Fibroblast of lung (primary cell): ENCODE results near the gene TM7SF2. TPM values are rescaled to one million over a fixed set of nuclear protein-coding genes. Genes with fewer than 3 reads are reported as not detected.
"Not testable (repeated sequence)": the region's sequence is repeated elsewhere in the genome, so short reads cannot be mapped to it uniquely, and the experiment has no call there.

Experiments used
- DNase-seq, 2 donors: peaks; one replicate each; pipeline versions ENCODE4 v3.0.0 to v3.0.0-alpha.2; 2010; ENCODE audit warnings: low read depth in 2 of 2
- H2AFZ ChIP-seq: 2 replicates; pipeline ENCODE4 v1.5.1; 2012; ENCODE audit warnings: low read length, control low read depth, inconsistent platforms
- H3K27ac ChIP-seq: 2 replicates; pipeline ENCODE4 v1.5.1; 2011; ENCODE audit warnings: low read length, control low read depth; ENCODE audit not compliant: insufficient read depth
- H3K27me3 ChIP-seq: 2 replicates; pipeline ENCODE4 v1.5.1; 2011; ENCODE audit warnings: mild to moderate bottlenecking, low read length; ENCODE audit not compliant: control insufficient read depth, insufficient read depth
- H3K36me3 ChIP-seq: 2 replicates; pipeline ENCODE4 v1.5.1; 2011; ENCODE audit warnings: low read length; ENCODE audit not compliant: control insufficient read depth, insufficient read depth
- H3K4me1 ChIP-seq: 2 replicates; pipeline ENCODE4 v1.5.1; 2011; ENCODE audit warnings: low read length; ENCODE audit not compliant: control insufficient read depth, insufficient read depth; ENCODE audit errors: extremely low read depth
- H3K4me2 ChIP-seq: 2 replicates; pipeline ENCODE4 v1.5.1; 2011; ENCODE audit warnings: low read length, control low read depth; ENCODE audit not compliant: insufficient read depth; ENCODE audit errors: extremely low read depth
- H3K4me3 ChIP-seq, 4 experiments: fragments of 200-600 bp in 1 of 4; sonication (generic) in 1 of 4; replicated peaks in 1 of 4; 2 replicates each; pipeline ENCODE4 v1.5.1; 2011 to 2016; ENCODE audit warnings: low read length in 4 of 4, low read depth in 3 of 4, mild to moderate bottlenecking in 3 of 4, control low read depth in 2 of 4, inconsistent platforms in 1 of 4, mixed read lengths in 1 of 4; ENCODE audit not compliant: insufficient read depth in 1 of 4; ENCODE audit errors: control extremely low read depth in 1 of 4
- H3K79me2 ChIP-seq: 2 replicates; pipeline ENCODE4 v1.5.1; 2012; ENCODE audit warnings: mild to moderate bottlenecking, low read length, inconsistent platforms; ENCODE audit not compliant: control insufficient read depth, insufficient read depth
- H3K9ac ChIP-seq: 2 replicates; pipeline ENCODE4 v1.5.1; 2011; ENCODE audit warnings: mild to moderate bottlenecking, low read length, control low read depth; ENCODE audit not compliant: insufficient read depth
- H3K9me3 ChIP-seq: 2 replicates; pipeline ENCODE4 v1.5.1; 2012; ENCODE audit warnings: low read depth, low read length; ENCODE audit not compliant: control insufficient read depth, insufficient read depth
- H4K20me1 ChIP-seq: 2 replicates; pipeline ENCODE4 v1.5.1; 2011; ENCODE audit warnings: low read length; ENCODE audit not compliant: control insufficient read depth, insufficient read depth; ENCODE audit errors: extremely low read depth
- EZH2 ChIP-seq: IDR thresholded peaks from 2 replicates; pipeline ENCODE4 v1.5.1; 2012; ENCODE audit warnings: low read length, control low read depth, mild to moderate bottlenecking; ENCODE audit errors: missing control alignments
- polyA plus RNA-seq, 2 donors: library from polyadenylated mRNA; depleted of rRNA in 1 of 2; stranded (reverse) in 1 of 2; unstranded in 1 of 2; fragments of >200 nt; gene quantifications; 2 replicates each; pipeline ENCODE4 v1.2.1, GENCODE V29; 2011 to 2012; ENCODE audit warnings: missing spikeins in 1 of 2
- total RNA-seq: library from RNA; depleted of rRNA; stranded (reverse); fragments of >200 nt; gene quantifications from 2 replicates; pipeline ENCODE4 v1.2.1, GENCODE V29; 2014
- TF ChIP-seq, protein P1 (sequence below), 2 donors: IDR thresholded peaks in 1 of 2; conservative IDR thresholded peaks in 1 of 2; 1 replicate in 1 of 2; 2 replicates in 1 of 2; pipeline ENCODE4 v1.5.1; 2011 to 2012; ENCODE audit warnings: low read length in 2 of 2, control low read depth in 1 of 2, inconsistent platforms in 1 of 2, low read depth in 1 of 2, mild to moderate bottlenecking in 1 of 2

Gene TM7SF2
- total and polyA plus RNA-seq, 2 donors (not counting 1 experiment from before 2014, with no cell fraction given): 11.7 to 89.5 TPM

DNA sequence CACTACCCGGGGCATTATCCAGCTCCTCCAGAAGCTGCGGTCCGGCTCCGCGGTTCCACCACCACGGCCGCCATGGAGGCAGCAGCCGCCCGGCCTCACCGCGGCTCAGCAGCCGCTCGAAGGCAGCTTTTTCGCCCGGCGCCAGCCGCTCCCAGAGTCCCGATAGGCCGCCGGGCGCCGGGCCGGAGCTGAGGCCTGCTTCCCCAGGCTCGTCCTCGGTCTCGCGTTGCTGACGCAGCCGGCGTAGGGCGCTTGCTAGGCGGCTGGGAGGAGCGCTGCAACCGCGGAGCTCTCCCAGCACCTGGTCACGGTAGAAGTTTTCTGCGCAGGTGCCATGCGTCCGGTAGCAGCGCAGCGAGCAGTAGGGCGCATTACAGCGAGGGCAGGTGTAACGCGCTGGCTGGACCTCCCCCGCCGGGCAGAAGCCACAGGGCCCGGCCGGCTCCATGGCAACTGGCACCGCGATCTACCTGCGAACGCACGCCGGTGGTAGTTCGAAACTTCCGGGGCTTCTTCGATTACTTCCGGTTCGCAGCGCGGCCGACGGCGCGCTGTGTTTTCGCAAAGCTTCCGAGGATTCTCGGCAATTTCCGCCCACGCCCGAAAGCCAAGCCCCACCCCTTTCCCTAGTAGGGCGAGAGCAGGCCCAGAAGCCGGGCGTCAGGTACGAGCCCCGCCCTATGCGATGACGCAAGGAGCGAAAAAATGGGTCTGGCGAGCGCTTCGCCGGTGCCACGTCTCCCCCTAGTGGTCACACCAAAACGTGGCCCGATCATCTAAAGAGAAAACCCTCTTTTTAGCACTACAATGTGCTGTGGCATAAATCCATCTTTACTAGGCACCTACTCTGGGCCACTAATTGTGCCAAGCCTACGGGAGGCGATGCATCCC is 5.8 kb downstream of the TM7SF2 start, which contains the start of gene ZNHIT2:
Gene ZNHIT2, minus strand, starts transcription at position 496 of the 891 bp plus-strand sequence. Its CDS starts 48 bp downstream, at position 448.
- peaks cover 15% of the 10 kb centered on the region for H3K36me3 ChIP-seq
- peak; percentile 97 to 99 for DNase-seq
- H3K4me1 ChIP-seq: peaks cover 18% of the 10 kb centered on the region
- TF ChIP-seq, protein P1, sequence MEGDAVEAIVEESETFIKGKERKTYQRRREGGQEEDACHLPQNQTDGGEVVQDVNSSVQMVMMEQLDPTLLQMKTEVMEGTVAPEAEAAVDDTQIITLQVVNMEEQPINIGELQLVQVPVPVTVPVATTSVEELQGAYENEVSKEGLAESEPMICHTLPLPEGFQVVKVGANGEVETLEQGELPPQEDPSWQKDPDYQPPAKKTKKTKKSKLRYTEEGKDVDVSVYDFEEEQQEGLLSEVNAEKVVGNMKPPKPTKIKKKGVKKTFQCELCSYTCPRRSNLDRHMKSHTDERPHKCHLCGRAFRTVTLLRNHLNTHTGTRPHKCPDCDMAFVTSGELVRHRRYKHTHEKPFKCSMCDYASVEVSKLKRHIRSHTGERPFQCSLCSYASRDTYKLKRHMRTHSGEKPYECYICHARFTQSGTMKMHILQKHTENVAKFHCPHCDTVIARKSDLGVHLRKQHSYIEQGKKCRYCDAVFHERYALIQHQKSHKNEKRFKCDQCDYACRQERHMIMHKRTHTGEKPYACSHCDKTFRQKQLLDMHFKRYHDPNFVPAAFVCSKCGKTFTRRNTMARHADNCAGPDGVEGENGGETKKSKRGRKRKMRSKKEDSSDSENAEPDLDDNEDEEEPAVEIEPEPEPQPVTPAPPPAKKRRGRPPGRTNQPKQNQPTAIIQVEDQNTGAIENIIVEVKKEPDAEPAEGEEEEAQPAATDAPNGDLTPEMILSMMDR (conservative IDR thresholded peaks at IDR 0.05 in 1 of 2, IDR thresholded peaks at IDR 0.05 in 1 of 2; ENCODE audit: low read depth in 1 of 2, low read length in 2 of 2): peak; percentile 82 to 90
- no peak for TF ChIP-seq EZH2
- peak within 1 kb of the TSS; percentile 74 to 94 (median 83) for H3K4me3 ChIP-seq
- H3K9me3 ChIP-seq: no peaks in the 10 kb centered on the region
- no peaks in the 10 kb centered on the region for H3K27me3 ChIP-seq
- no peaks in the 10 kb centered on the region for H4K20me1 ChIP-seq
- peak within 1 kb of the TSS; percentile 64 for H3K4me2 ChIP-seq
- H3K27ac ChIP-seq: peak within 1 kb of the TSS; percentile 85
- H3K9ac ChIP-seq: peak within 1 kb of the TSS; percentile 88
- H2AFZ ChIP-seq: peak within 1 kb of the TSS; percentile 69
- H3K79me2 ChIP-seq: peaks cover 37% of the 10 kb centered on the region

GRCh38 chr11:65118097-65118837 is 6.6 kb downstream of the TM7SF2 start:
- peaks cover 10% of the 10 kb centered on the region for H3K4me1 ChIP-seq
- no peaks in the 10 kb centered on the region for H3K27me3 ChIP-seq
- H3K4me3 ChIP-seq: no peak overlapping the region
- H3K27ac ChIP-seq: no peak overlapping the region
- no peak for DNase-seq
- H3K9ac ChIP-seq: no peak overlapping the region
- H3K9me3 ChIP-seq: no peaks in the 10 kb centered on the region
- no peaks in the 10 kb centered on the region for H4K20me1 ChIP-seq
- H3K4me2 ChIP-seq: no peak overlapping the region
- H2AFZ ChIP-seq: no peak overlapping the region
- TF ChIP-seq EZH2: no peak
- TF ChIP-seq, protein P1 (conservative IDR thresholded peaks at IDR 0.05 in 1 of 2, IDR thresholded peaks at IDR 0.05 in 1 of 2; ENCODE audit: low read depth in 1 of 2, low read length in 2 of 2): no peak
- H3K79me2 ChIP-seq: peaks cover 39% of the 10 kb centered on the region
- H3K36me3 ChIP-seq: peaks cover 15% of the 10 kb centered on the region

DNA sequence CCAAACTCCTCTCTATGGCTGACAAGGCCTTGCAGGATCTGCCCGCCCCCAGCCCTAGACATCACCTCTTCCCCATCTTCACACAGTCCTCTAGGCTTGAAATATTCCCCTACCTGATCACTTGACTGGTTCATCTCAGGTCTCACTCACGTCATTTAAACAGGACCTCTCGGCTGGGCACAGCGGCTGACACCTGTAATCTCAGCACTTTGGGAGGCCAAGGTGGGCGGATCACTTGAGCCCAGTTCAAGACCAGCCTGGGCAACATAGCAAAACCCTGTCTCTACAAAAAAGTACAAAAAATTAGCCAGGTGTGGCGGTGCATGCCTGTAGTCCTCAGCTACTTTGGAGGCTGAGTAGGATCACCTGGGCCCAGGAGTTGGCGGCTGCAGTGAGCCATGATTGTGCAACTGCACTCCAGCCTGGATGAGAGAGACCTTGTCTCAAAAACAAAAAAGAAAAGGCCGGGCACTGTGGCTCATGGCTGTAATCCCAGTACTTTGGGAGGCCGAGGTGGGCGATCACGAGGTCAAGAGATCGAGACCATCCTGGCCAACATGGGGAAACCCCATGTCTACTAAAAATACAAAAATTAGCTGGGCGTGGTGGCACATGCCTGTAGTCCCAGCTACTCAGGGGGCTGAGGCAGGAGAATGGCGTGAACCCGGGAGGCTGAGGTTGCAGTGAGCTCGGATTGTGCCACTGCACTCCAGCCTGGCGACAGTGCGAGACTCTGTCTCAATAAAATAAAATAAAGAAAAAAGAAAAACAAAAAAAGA is 7.4 kb downstream of the TM7SF2 start:
- not testable (repeated sequence) for H2AFZ ChIP-seq, H3K9ac ChIP-seq, H4K20me1 ChIP-seq, H3K9me3 ChIP-seq, H3K27me3 ChIP-seq, H3K4me2 ChIP-seq, DNase-seq, H3K4me1 ChIP-seq, H3K4me3 ChIP-seq, H3K27ac ChIP-seq
- Histone ChIP-seq H3K36me3 (peaks cover 15% of the 10 kb centered on the region), H3K79me2 (peaks cover 41% of the 10 kb centered on the region)
